GM19438 (cell line): ENCODE measurements around the gene SDK1.

Source experiments
- ATAC-seq: cut with Tn5 transposase; IDR thresholded peaks from one replicate; pipeline ENCODE4 v1.9.1; 2021; ENCODE audit warnings: low read depth; ENCODE audit not compliant: unreplicated experiment

The SDK1 gene

GRCh38 chr7:4157651-4158050 lies 856.6 kb downstream of the SDK1 start:
- ATAC-seq, result no peak

- ATAC-seq, result no peak
These were observed 857.5 kb downstream of the SDK1 start for GRCh38 chr7:4158441-4159153.

- ATAC-seq, result no peak
These were observed 858.1 kb downstream of the SDK1 start for GRCh38 chr7:4159154-4159501.

GRCh38 chr7:4159761-4160554 lies 858.9 kb downstream of the SDK1 start:
- no peak for ATAC-seq

- ATAC-seq, result no peak
These were observed 862.0 kb downstream of the SDK1 start for GRCh38 chr7:4162884-4163564.

GRCh38 chr7:4163565-4164203 lies 862.6 kb downstream of the SDK1 start:
- ATAC-seq, result no peak

- ATAC-seq, result no peak
These were observed 863.5 kb downstream of the SDK1 start for GRCh38 chr7:4164556-4164955.

- no peak for ATAC-seq
These were observed 865.3 kb downstream of the SDK1 start for GRCh38 chr7:4166340-4166739.

GRCh38 chr7:4166807-4167206 lies 865.8 kb downstream of the SDK1 start:
- no peak for ATAC-seq

GRCh38 chr7:4167385-4167910 lies 866.4 kb downstream of the SDK1 start:
- no peak for ATAC-seq

- no peak for ATAC-seq
These were observed 867.0 kb downstream of the SDK1 start for GRCh38 chr7:4168041-4168440.

GRCh38 chr7:4168541-4168940 lies 867.5 kb downstream of the SDK1 start:
- no peak for ATAC-seq

GRCh38 chr7:4169455-4169854 lies 868.4 kb downstream of the SDK1 start:
- no peak for ATAC-seq

- no peak for ATAC-seq
These were observed 870.1 kb downstream of the SDK1 start for GRCh38 chr7:4170997-4171786.

GRCh38 chr7:4172883-4173282 lies 871.8 kb downstream of the SDK1 start:
- no peak for ATAC-seq

- ATAC-seq, result no peak
These were observed 872.6 kb downstream of the SDK1 start for GRCh38 chr7:4173615-4174014.

GRCh38 chr7:4174016-4174415 lies 873.0 kb downstream of the SDK1 start:
- ATAC-seq, result no peak

GRCh38 chr7:4174451-4174850 lies 873.4 kb downstream of the SDK1 start:
- ATAC-seq, result no peak

- ATAC-seq, result no peak
These were observed 873.8 kb downstream of the SDK1 start for GRCh38 chr7:4174884-4175283.

GRCh38 chr7:4175346-4175973 lies 874.4 kb downstream of the SDK1 start:
- ATAC-seq, result no peak
